Measurements from ENCODE around the gene TBC1D16. TPM values are rescaled to one million over a fixed set of nuclear protein-coding genes. Genes with fewer than 3 reads are reported as not detected.

TBC1D16 gene
- total and polyA plus RNA-seq, 2 donors (not counting 1 experiment from before 2014, with no cell fraction given) = 8.3 to 30.4 TPM

GRCh38 chr17:79976451-79976850 is 59.2 kb downstream of the TBC1D16 start:
- Histone ChIP-seq H2AFZ (ENCODE audit: low read length) (no peak overlapping the region), H3K4me2 (ENCODE audit: extremely low read depth, insufficient read depth, low read length) (no peak overlapping the region), H3K27ac (ENCODE audit: insufficient read depth, low read length) (no peak overlapping the region), H3K9ac (ENCODE audit: insufficient read depth, low read length) (no peak overlapping the region), H3K27me3 (ENCODE audit: control insufficient read depth, insufficient read depth, low read length) (no peaks in the 10 kb centered on the region), H3K4me3 (replicated peaks in 1 of 4; ENCODE audit: control extremely low read depth in 1 of 4, insufficient read depth in 1 of 4, low read depth in 3 of 4, low read length in 4 of 4) (no peak overlapping the region), H3K79me2 (ENCODE audit: control insufficient read depth, insufficient read depth, low read length) (no peaks in the 10 kb centered on the region), H3K4me1 (ENCODE audit: control insufficient read depth, extremely low read depth, insufficient read depth, low read length) (no peaks in the 10 kb centered on the region), H3K9me3 (ENCODE audit: control insufficient read depth, insufficient read depth, low read depth, low read length) (no peaks in the 10 kb centered on the region), H4K20me1 (ENCODE audit: control insufficient read depth, extremely low read depth, insufficient read depth, low read length) (no peaks in the 10 kb centered on the region), H3K36me3 (ENCODE audit: control insufficient read depth, insufficient read depth, low read length) (no peaks in the 10 kb centered on the region)
- TF ChIP-seq EZH2 (IDR thresholded peaks at IDR 0.05; ENCODE audit: low read length, missing control alignments) (no peak), CTCF (conservative IDR thresholded peaks at IDR 0.05 in 1 of 2, IDR thresholded peaks at IDR 0.05 in 1 of 2; ENCODE audit: low read depth in 1 of 2, low read length in 2 of 2) (no peak)
- DNase-seq (ENCODE audit: low read depth in 2 of 2) = no peak

- no peak overlapping the region for H3K9ac ChIP-seq (ENCODE audit: insufficient read depth, low read length)
- no peak overlapping the region for H3K27ac ChIP-seq (ENCODE audit: insufficient read depth, low read length)
- no peak overlapping the region for H3K4me3 ChIP-seq (replicated peaks in 1 of 4; ENCODE audit: control extremely low read depth in 1 of 4, insufficient read depth in 1 of 4, low read depth in 3 of 4, low read length in 4 of 4)
- no peaks in the 10 kb centered on the region for H3K27me3 ChIP-seq (ENCODE audit: control insufficient read depth, insufficient read depth, low read length)
- no peaks in the 10 kb centered on the region for H3K4me1 ChIP-seq (ENCODE audit: control insufficient read depth, extremely low read depth, insufficient read depth, low read length)
- H2AFZ ChIP-seq (ENCODE audit: low read length) = no peak overlapping the region
- H3K9me3 ChIP-seq (ENCODE audit: control insufficient read depth, insufficient read depth, low read depth, low read length) = no peaks in the 10 kb centered on the region
- no peak overlapping the region for H3K4me2 ChIP-seq (ENCODE audit: extremely low read depth, insufficient read depth, low read length)
- H4K20me1 ChIP-seq (ENCODE audit: control insufficient read depth, extremely low read depth, insufficient read depth, low read length) = no peaks in the 10 kb centered on the region
- DNase-seq (ENCODE audit: low read depth in 2 of 2) = no peak
- no peaks in the 10 kb centered on the region for H3K79me2 ChIP-seq (ENCODE audit: control insufficient read depth, insufficient read depth, low read length)
- no peaks in the 10 kb centered on the region for H3K36me3 ChIP-seq (ENCODE audit: control insufficient read depth, insufficient read depth, low read length)
- no peak for TF ChIP-seq CTCF (conservative IDR thresholded peaks at IDR 0.05 in 1 of 2, IDR thresholded peaks at IDR 0.05 in 1 of 2; ENCODE audit: low read depth in 1 of 2, low read length in 2 of 2)
Measured at GRCh38 chr17:79975498-79976134, 60.1 kb downstream of the TBC1D16 start.

- Histone ChIP-seq H4K20me1 (ENCODE audit: control insufficient read depth, extremely low read depth, insufficient read depth, low read length) (no peaks in the 10 kb centered on the region), H3K9me3 (ENCODE audit: control insufficient read depth, insufficient read depth, low read depth, low read length) (no peaks in the 10 kb centered on the region), H3K27me3 (ENCODE audit: control insufficient read depth, insufficient read depth, low read length) (no peaks in the 10 kb centered on the region), H3K4me1 (ENCODE audit: control insufficient read depth, extremely low read depth, insufficient read depth, low read length) (no peaks in the 10 kb centered on the region), H2AFZ (ENCODE audit: low read length) (no peak overlapping the region), H3K36me3 (ENCODE audit: control insufficient read depth, insufficient read depth, low read length) (no peaks in the 10 kb centered on the region), H3K4me3 (replicated peaks in 1 of 4; ENCODE audit: control extremely low read depth in 1 of 4, insufficient read depth in 1 of 4, low read depth in 3 of 4, low read length in 4 of 4) (no peak overlapping the region), H3K4me2 (ENCODE audit: extremely low read depth, insufficient read depth, low read length) (no peak overlapping the region), H3K9ac (ENCODE audit: insufficient read depth, low read length) (no peak overlapping the region), H3K27ac (ENCODE audit: insufficient read depth, low read length) (no peak overlapping the region), H3K79me2 (ENCODE audit: control insufficient read depth, insufficient read depth, low read length) (no peaks in the 10 kb centered on the region)
- TF ChIP-seq CTCF (conservative IDR thresholded peaks at IDR 0.05 in 1 of 2, IDR thresholded peaks at IDR 0.05 in 1 of 2; ENCODE audit: low read depth in 1 of 2, low read length in 2 of 2) (peak in 1 of 2 donors; percentile 11), EZH2 (IDR thresholded peaks at IDR 0.05; ENCODE audit: low read length, missing control alignments) (no peak)
- no peak for DNase-seq (ENCODE audit: low read depth in 2 of 2)
Measured at GRCh38 chr17:79974566-79975497, 60.8 kb downstream of the TBC1D16 start.
